ENCODE results near the gene AHCYL2.
"Not testable (repeated sequence)": the region's sequence is repeated elsewhere in the genome, so short reads cannot be mapped to it uniquely, and the experiment has no call there.

Gene AHCYL2

DNA sequence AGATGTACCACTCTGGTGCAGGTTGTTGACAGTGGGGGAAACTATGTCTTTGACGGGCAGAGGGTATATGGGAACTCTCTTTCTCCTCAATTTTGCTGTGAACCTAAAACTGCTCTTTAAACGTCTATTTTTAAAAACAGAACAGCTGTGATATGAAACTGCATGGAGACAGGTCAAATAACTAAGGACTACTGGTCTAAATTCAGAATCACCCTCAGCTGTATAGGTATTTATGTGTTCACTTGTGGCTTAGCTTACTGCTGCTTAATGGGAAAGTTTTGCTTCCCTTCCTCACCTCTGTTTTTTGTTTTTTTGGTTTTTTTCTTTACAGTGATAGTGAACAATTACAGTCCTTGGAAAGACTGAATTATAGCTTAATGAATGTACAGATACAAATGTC, 122.5 kb downstream of the AHCYL2 start:
- DNase-seq (ENCODE audit: low read depth in 4 of 4, low spot score in 1 of 4): no peak

DNA sequence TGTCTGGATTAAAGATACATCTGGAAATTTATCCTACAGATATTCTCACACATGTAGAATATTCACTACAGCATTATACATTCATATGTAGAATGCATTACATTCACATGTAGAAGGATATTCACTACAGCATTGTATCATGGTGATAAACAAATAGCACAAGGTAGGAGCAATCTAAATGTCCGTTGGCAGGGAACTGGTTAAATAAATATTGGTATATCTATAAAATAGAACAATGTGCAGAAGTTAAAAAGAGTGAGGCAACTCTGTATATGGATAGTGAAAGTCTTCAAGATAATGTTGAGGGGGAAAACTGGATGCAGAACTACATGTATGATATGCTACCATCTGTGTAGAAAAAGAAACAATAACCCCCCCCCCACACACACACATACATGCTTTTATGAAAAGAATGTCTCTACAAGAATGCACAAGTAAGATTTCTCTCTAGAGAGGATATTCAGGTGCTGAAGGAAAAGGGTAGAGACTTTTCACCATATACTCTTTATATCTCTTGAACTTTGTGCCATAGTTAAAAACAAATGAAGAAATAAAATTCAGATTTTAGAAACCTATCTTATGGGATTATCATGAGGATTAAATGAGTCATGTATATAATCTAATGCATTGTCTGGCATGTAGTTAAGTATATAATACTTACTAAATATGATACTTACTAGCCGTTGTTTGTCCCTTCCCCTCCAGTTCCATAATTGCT, 123.4 kb downstream of the AHCYL2 start:
- no peak for DNase-seq (ENCODE audit: low read depth in 4 of 4, low spot score in 1 of 4)

DNA sequence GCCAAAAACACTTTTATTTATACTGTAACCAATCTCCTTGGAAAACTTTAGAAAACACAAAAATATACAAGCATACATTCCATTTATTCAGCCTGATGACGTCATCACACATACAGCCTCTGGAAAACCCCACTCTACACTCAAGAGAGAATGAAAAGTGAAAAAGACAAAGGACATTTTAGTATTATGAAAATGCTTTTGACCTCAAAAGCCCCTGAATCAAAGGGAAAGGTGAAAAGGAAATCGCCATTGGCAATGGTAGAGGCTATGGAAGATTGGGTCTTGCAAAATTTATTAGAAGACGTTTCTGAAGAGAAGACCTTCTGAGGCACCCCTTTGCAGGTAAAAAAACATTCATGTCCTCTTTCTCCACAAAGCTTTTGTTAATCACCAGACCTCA, 126.5 kb downstream of the AHCYL2 start:
- DNase-seq (ENCODE audit: low read depth in 4 of 4, low spot score in 1 of 4): no peak

GRCh38 chr7:129353104-129353503, 128.3 kb downstream of the AHCYL2 start:
- not testable (repeated sequence) for DNase-seq (ENCODE audit: low read depth in 4 of 4, low spot score in 1 of 4)

DNA sequence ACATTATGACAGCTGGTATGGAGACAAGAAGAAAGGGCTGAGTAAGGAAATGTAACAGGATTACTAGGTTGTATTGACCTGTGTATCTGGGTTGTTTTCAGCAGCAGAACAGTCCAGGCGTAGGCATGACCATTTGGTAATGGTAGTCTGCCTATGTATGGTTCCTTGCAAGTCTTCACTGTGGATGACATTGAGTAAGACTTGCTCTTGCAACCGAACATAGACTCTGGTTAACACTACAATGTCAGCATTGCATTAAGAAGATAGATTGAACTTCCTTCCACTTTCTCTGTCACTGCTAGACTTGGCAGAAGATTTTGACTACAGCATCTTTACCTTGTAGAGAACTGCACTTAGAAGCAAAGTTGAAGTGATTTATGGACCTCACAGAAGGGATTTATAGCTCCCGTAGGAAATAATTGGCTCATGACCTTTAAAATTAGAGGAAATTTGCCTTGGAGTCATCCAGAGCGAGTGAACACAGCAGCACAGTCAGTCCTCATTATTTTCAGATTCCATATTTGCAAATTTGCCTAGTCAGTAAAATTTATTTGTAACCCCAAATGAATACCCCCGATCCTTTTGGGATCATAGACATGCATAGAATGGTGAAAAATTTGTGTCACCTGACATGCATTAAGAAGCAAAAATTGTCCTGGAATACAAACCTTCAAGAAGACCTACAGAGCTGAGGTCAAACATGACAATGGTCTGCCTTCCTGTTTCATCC, 129.8 kb downstream of the AHCYL2 start:
- DNase-seq (ENCODE audit: low read depth in 4 of 4, low spot score in 1 of 4): no peak

DNA sequence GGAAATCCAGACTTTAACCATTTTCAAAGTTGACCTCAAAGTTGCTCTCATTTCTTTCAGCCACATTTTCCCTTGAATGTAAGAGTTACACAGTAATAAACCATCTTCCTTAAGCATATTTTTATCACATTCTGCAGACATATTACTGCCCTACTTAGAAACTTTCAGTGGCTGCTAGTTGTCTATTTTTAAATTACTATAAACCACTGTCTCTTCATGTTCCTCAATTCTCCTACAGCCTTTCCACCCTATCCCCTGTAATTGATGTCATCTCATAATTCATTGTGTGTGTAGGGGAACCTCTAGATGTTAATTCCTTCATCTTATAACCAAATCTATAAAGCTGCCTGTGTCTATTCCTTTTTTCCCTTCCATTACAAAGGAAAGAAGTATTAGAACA, 131.3 kb downstream of the AHCYL2 start:
- DNase-seq (ENCODE audit: low read depth in 4 of 4, low spot score in 1 of 4): no peak

DNA sequence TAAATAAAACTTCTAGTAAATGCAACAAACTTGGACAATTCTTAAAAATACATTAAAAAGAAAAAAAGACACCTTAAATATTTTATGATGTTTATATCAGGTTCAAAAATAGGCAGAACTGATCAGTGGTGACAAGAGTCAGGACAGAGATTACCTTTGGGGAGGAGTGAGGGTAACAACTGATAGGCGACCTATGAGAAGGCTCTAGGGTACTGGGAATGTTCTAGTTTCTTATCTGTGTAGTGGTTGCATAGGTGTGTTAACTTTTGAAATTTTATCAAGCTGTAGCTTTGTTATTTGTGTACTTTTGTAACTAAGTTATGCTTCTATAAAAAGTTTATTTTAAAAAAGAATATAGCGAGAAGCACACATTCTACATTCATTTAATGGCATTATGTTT, 134.3 kb downstream of the AHCYL2 start:
- DNase-seq (ENCODE audit: low read depth in 4 of 4, low spot score in 1 of 4): no peak

DNA sequence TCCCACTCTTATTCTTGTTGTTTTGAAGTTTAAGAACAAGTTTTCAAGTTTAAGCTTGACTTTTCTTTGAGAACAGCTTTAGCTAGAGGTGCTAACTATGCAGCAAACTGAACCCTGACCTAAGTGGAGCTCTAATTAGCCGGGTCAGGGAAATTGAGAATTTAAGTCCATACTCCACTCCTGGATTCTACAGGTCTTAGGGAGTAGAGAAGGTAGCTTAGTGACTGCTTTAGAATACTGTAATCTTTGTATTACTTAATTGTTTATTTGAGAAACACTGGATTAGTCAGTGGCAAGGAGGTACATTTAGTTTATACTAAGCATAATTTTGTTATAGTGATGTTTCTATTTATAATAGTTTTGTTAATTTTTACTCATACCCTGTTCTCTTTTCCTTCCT, 134.8 kb downstream of the AHCYL2 start:
- DNase-seq (ENCODE audit: low read depth in 4 of 4, low spot score in 1 of 4): no peak

- no peak for DNase-seq (ENCODE audit: low read depth in 4 of 4, low spot score in 1 of 4)
Measured at GRCh38 chr7:129361771-129362170, 136.9 kb downstream of the AHCYL2 start.

DNA sequence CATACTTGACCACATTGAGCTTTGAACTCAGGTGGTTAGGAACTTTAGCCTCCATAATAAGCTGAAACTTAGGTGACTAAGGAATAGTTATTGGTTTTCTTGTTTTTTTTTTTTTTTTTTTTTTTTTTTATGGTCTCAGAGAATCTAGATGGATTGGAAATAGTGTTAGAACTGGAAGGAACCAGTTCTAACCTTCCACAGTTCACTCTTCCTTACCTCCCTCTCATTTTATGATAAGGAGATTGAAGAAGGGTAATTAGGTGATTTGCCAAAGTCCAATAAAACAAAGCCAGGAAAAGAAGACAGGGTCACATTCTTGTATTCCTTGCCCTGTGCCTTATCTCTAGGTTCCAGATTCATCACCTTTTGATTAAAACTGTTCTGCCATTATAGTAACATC, 137.7 kb downstream of the AHCYL2 start:
- DNase-seq (ENCODE audit: low read depth in 4 of 4, low spot score in 1 of 4): no peak

- DNase-seq (ENCODE audit: low read depth in 4 of 4, low spot score in 1 of 4): no peak
Measured at GRCh38 chr7:129367349-129367699, 142.5 kb downstream of the AHCYL2 start.

GRCh38 chr7:129367700-129368388, 143.0 kb downstream of the AHCYL2 start:
- peak; percentile 54 to 71 (median 56) for DNase-seq (ENCODE audit: low read depth in 4 of 4, low spot score in 1 of 4)

GRCh38 chr7:129368389-129368986, 143.7 kb downstream of the AHCYL2 start:
- DNase-seq (ENCODE audit: low read depth in 4 of 4, low spot score in 1 of 4): no peak

DNA sequence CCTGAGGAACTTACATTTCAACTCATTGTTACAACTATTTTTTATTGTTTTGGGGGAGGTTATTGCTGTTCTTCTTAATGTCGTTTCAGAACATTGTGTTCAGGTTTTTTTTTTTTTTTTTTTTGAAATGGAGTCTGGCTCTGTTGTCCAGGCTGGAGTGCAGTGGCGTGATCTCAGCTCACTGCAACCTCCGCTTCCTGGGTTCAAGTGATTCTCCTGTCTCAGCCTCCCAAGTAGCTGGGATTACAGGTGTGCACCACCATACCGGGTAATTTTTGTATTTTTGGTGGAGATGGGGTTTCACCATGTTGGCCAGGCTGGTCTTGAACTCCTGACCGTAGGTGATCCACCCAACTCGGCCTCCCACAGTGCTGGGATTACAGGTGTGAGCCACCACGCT, 144.6 kb downstream of the AHCYL2 start:
- DNase-seq (ENCODE audit: low read depth in 4 of 4, low spot score in 1 of 4): not testable (repeated sequence)

DNA sequence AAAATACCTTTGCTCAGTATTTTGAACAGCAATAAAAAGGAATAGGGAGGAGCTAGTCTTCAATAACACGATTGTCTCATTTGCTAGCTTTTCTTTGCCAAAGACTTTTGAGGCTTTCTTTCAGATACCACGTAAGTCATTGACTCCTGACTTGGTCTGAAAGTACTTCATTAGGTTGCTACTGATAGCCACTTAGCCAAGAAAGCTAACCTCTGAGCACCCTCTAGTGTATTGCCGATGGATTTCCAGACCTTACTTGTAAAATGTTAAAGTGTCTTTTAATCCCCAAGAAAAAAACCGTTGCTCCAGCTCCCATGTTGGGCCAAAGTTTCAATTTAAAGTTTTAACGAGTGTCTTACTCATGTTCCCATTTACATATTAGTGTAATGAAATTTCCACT, 146.0 kb downstream of the AHCYL2 start:
- DNase-seq (ENCODE audit: low read depth in 4 of 4, low spot score in 1 of 4): no peak

DNA sequence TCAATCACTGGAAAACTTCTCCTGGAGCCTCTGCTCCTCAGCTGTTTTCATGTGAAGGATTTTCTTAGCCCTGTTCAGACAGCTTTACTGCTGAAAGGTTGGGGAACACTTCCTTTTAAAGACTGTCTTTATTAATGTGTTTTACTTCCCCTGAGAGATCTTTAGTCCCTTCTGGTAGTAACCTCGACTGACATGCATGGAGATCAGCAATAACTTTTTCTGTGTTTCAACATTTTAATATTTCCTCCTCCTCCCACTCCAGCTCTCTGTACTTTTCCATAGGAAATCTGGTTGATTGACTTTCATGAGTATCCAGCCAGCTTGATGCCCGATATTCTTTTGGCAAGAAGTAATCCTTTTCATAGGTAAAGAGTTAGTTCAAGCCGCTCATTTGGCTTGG, 146.7 kb downstream of the AHCYL2 start:
- no peak for DNase-seq (ENCODE audit: low read depth in 4 of 4, low spot score in 1 of 4)

DNA sequence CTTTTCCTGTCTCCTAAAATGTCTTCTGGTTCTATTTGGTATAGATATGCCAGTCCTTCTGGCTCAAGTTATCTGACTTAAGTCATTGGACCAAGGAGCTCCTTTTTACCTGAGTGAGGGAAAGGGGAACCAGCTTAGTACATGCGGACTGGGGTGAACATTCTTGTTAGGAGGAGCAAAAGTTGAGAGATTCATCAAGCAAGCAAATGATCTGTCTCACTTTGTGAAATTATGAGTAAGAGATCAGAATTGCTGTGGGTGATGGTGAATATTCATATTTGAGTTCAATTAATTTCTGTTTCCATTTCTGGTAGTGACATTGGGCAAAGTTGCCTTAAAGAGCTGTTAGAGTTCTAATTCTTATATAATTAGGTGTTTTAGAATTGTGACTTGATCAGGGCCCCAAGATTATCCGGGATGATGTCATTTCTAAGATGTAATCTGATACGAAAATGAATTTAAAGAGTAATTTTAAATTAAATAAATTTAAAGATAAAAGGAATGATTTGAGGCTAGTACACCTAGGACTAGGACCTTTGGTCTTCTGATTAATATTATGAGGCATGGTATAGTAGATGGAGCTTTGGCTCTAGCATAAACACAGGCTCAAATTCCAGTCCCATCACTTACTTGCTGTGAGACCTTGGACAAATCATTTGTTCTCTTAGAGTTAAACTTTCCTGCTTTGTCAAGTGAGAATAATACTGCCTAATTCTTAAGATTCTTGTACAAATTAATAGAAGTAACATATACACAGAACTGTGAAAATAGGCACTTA, 149.0 kb downstream of the AHCYL2 start:
- DNase-seq (ENCODE audit: low read depth in 4 of 4, low spot score in 1 of 4): no peak

- no peak for DNase-seq (ENCODE audit: low read depth in 4 of 4, low spot score in 1 of 4)
Measured at GRCh38 chr7:129375141-129375938, 150.5 kb downstream of the AHCYL2 start.

DNA sequence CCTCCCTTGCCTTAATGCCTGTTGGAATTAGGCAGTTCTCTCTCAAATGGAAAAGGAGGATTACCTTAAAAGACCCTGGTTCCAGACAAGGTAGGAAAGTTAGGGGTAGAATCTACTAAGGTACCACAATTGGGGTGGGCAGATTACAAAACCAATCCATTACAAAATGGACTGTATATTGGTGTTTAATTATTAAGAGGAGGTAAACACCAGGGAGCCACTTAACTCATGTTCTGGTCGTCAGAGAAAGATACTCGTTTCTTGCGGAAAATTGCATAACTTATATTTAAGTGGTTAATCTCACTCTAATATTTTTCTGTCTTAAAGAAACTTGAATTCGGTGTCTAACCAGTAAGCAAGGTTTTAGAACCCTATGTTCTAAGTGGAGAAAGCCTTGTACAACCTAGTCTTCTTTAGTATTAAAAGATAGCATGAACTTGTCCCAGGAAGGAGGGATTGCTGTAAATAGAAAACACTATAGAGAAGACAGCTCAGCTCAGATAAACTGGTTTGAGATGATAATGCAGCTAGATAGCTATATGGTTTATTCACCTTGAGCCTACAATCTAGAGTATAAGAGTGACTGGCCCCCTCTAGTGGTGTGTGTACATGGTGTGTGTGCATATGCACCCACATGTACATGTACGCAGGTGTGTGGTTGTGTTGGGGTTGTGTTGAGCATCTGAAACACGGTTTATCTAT, 151.4 kb downstream of the AHCYL2 start:
- peak in 2 of 4 experiments; percentile 30 to 47 for DNase-seq (ENCODE audit: low read depth in 4 of 4, low spot score in 1 of 4)

All from stimulated activated CD4-positive, alpha-beta T cell treated with anti-CD3 and anti-CD28 coated beads, Interleukin-1b, Interleukin-23, amount 100 ng/mL, for 24 hours (primary cell).